H1 (cell line): ENCODE results near the gene PRPF4. TPM values are rescaled to one million over a fixed set of nuclear protein-coding genes. Genes with fewer than 3 reads are reported as not detected.

Experiments
- ASH2L ChIP-seq: fragments of 200-600, 300-600 bp; sonication (generic); IDR thresholded peaks from one replicate; pipeline ENCODE4 v1.7.1; 2017; ENCODE audit warnings: low read length
- BRCA1 ChIP-seq: IDR thresholded peaks from 2 replicates; pipeline ENCODE4 v1.6.1; 2012; ENCODE audit warnings: low read depth, low read length, improper control_type of control experiment
- PHF8 ChIP-seq: fragments of 200-600 bp; sonication (generic); conservative IDR thresholded peaks from 2 replicates; pipeline ENCODE4 v1.7.1; 2012; ENCODE audit warnings: low read depth, mild to moderate bottlenecking, inconsistent platforms, low read length, moderate library complexity
- RAD21 ChIP-seq, 2 experiments: IDR thresholded peaks in 1 of 2; conservative IDR thresholded peaks in 1 of 2; 2 replicates each; pipeline ENCODE4 v1.6.1; 2011; ENCODE audit warnings: low read depth in 2 of 2, low read length in 2 of 2, improper control_type of control experiment in 1 of 2, inconsistent platforms in 1 of 2, mild to moderate bottlenecking in 1 of 2, moderate library complexity in 1 of 2
- TAF7 ChIP-seq: optimal IDR thresholded peaks from 2 replicates; pipeline ENCODE3; 2011; ENCODE audit warnings: low read depth, mild to moderate bottlenecking, inconsistent platforms, low read length, moderate library complexity, borderline replicate concordance
- polyA plus RNA-seq, 7 experiments: library from polyadenylated mRNA; depleted of rRNA in 3 of 7; stranded (reverse) in 5 of 7; unstranded in 2 of 7; fragments of >200 nt in 5 of 7; fragments of 200-250 nt in 2 of 7; gene quantifications; 1 replicate in 5 of 7; 2 replicates in 1 of 7; 4 replicates in 1 of 7; pipeline versions ENCODE4 v1.2.1 to v1.2.3, GENCODE V29; 2011 to 2013; ENCODE audit warnings: missing spikeins in 2 of 7, mixed read lengths in 2 of 7
- total RNA-seq: library from RNA; stranded (reverse); fragmentation: NEBNext Ultra II Directional; extraction: Animal tissue kit (Norgen Biotek cat#: 25700); gene quantifications from 2 replicates; pipeline ENCODE4 v1.2.1, GENCODE V29; 2021
- TF ChIP-seq, protein P1 (sequence below): IDR thresholded peaks from 2 replicates; pipeline ENCODE4 v1.6.1; 2012; ENCODE audit warnings: inconsistent platforms

Gene PRPF4
- total and polyA plus RNA-seq, 2 of the 8 experiments (the other 6 are each of a cell fraction or from before 2014, with no cell fraction given): 15.2 to 33.4 TPM

GRCh38 chr9:113317777-113318176, 42.3 kb downstream of the PRPF4 start (continued):
- TF ChIP-seq, protein P1, sequence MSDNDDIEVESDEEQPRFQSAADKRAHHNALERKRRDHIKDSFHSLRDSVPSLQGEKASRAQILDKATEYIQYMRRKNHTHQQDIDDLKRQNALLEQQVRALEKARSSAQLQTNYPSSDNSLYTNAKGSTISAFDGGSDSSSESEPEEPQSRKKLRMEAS: no peak
- TF ChIP-seq ASH2L (no peak), TAF7 (no peak), BRCA1 (no peak), PHF8 (no peak), RAD21 (IDR thresholded peaks at IDR 0.05 in 1 of 2, conservative IDR thresholded peaks at IDR 0.05 in 1 of 2; ENCODE audit: low read depth in 2 of 2, low read length in 2 of 2) (0 out of 4 replicates have a peak, but pooled peaks of 1 of the 2 experiments have one; percentile 4)
